MM.1S (cell line): ENCODE data around the gene RAB3GAP2.

Source experiments
- DNase-seq: peaks from one replicate; pipeline ENCODE4 v3.0.0-alpha.2; 2015
- H2AFZ ChIP-seq: fragments of 300-600 bp; sonication (generic); 2 replicates; pipeline ENCODE4 v1.6.0; 2016; ENCODE audit warnings: antibody characterized with exemption, low read length
- H3F3A ChIP-seq: fragments of 300-600 bp; sonication (generic); 2 replicates; pipeline ENCODE4 v1.6.1; 2016; ENCODE audit warnings: mild to moderate bottlenecking, antibody characterized with exemption, low read length, moderate library complexity, mixed read lengths; ENCODE audit not compliant: insufficient read depth
- H3K27ac ChIP-seq: fragments of 300-600 bp; sonication (generic); 2 replicates; pipeline ENCODE4 v1.5.1; 2016; ENCODE audit warnings: mild to moderate bottlenecking, low read length
- H3K27me3 ChIP-seq: fragments of 300-600 bp; sonication (generic); replicated peaks from 2 replicates; pipeline ENCODE4 v1.6.0; 2016; ENCODE audit warnings: low read length; ENCODE audit not compliant: insufficient read depth
- H3K36me3 ChIP-seq: fragments of 300-600 bp; sonication (generic); replicated peaks from 2 replicates; pipeline ENCODE4 v1.6.1; 2016; ENCODE audit warnings: mild to moderate bottlenecking, low read length, mixed read lengths; ENCODE audit not compliant: insufficient read depth
- H3K4me1 ChIP-seq: fragments of 300-600 bp; sonication (generic); 2 replicates; pipeline ENCODE4 v1.6.1; 2016; ENCODE audit warnings: low read length, mixed read lengths
- H3K4me2 ChIP-seq: fragments of 300-600 bp; sonication (generic); 2 replicates; pipeline ENCODE4 v1.6.0; 2016; ENCODE audit warnings: low read depth, low read length
- H3K4me3 ChIP-seq: fragments of 300-600 bp; sonication (generic); 2 replicates; pipeline ENCODE4 v1.5.1; 2016; ENCODE audit warnings: low read length, mixed read lengths
- H3K79me2 ChIP-seq: fragments of 300-600 bp; sonication (generic); 2 replicates; pipeline ENCODE4 v1.6.1; 2016; ENCODE audit warnings: mixed run types, low read length, mixed read lengths
- H3K9ac ChIP-seq: fragments of 300-600 bp; sonication (generic); 2 replicates; pipeline ENCODE4 v1.6.1; 2016; ENCODE audit warnings: low read length, mixed read lengths
- H3K9me2 ChIP-seq: fragments of 300-600 bp; sonication (generic); replicated peaks from 2 replicates; pipeline ENCODE4 v1.6.1; 2016; ENCODE audit warnings: mild to moderate bottlenecking, low read length, mixed read lengths; ENCODE audit not compliant: insufficient read depth
- H3K9me3 ChIP-seq: fragments of 300-600 bp; sonication (generic); replicated peaks from 2 replicates; pipeline ENCODE4 v1.6.1; 2016; ENCODE audit warnings: mild to moderate bottlenecking, low read length, mixed read lengths; ENCODE audit not compliant: insufficient read depth
- H4K20me1 ChIP-seq: fragments of 300-600 bp; sonication (generic); 2 replicates; pipeline ENCODE4 v1.6.1; 2016; ENCODE audit warnings: mild to moderate bottlenecking, low read length, moderate library complexity, mixed read lengths; ENCODE audit not compliant: insufficient read depth
- EZH2 ChIP-seq: fragments of 300-600 bp; sonication (generic); optimal IDR thresholded peaks from 2 replicates; pipeline ENCODE3; 2017; ENCODE audit warnings: low read depth, mild to moderate bottlenecking, antibody characterized with exemption, low read length, mixed read lengths
- EZH2phosphoT487 ChIP-seq: fragments of 300-600 bp; sonication (generic); IDR thresholded peaks from 2 replicates; pipeline ENCODE4 v1.6.1; 2018; ENCODE audit warnings: antibody characterized with exemption, low read length
- TF ChIP-seq, protein P1 (sequence below): fragments of 300-600 bp; sonication (generic); IDR thresholded peaks from 2 replicates; pipeline ENCODE4 v1.5.1; 2016; ENCODE audit warnings: antibody characterized with exemption, low read length, mixed read lengths

The RAB3GAP2 gene

DNA sequence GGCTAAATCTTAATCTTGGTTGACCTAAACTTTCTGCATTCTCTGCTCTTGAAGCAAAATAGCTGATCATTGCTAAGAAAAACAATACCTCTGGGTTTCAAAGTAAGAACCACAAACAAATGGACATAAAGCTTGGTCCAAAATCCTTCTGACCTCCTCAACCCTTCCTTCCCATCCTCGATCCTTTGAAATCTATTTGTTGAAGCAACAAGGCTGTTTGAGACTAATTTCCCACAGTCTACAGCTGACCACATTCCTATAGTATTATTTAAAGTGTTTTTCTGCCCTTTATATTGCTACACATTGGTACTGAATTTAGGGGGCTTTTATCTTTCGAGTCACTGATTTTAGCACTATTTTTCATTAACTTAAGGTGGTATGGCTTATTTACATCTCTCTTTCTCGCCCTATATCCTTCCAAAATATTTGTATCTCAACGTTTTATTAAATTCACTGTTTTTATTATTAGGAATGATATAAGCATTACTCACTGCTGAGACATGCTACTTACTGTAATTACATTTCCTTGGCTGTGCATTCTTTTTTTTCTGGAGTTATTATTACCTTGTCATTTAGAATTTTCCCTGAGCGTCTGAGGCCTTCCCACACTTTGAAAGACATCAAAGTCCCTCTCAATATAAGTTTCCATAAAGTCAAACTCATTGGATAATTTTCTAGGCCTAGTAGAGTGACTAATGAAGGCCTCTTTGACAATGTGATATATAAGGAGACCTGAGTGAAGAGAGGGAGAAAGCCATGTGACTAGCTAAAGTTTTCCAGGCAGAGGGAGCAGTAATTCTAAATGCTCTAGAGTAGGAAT, 73.9 kb downstream of the RAB3GAP2 start:
- H3K79me2 ChIP-seq: no peaks in the 10 kb centered on the region
- TF ChIP-seq, protein P1, sequence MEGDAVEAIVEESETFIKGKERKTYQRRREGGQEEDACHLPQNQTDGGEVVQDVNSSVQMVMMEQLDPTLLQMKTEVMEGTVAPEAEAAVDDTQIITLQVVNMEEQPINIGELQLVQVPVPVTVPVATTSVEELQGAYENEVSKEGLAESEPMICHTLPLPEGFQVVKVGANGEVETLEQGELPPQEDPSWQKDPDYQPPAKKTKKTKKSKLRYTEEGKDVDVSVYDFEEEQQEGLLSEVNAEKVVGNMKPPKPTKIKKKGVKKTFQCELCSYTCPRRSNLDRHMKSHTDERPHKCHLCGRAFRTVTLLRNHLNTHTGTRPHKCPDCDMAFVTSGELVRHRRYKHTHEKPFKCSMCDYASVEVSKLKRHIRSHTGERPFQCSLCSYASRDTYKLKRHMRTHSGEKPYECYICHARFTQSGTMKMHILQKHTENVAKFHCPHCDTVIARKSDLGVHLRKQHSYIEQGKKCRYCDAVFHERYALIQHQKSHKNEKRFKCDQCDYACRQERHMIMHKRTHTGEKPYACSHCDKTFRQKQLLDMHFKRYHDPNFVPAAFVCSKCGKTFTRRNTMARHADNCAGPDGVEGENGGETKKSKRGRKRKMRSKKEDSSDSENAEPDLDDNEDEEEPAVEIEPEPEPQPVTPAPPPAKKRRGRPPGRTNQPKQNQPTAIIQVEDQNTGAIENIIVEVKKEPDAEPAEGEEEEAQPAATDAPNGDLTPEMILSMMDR: no peak
- TF ChIP-seq EZH2phosphoT487 (no peak), EZH2 (no peak)
- H3K4me2 ChIP-seq: no peak overlapping the region
- H3K27me3 ChIP-seq: no peaks in the 10 kb centered on the region
- no peaks in the 10 kb centered on the region for H3K4me1 ChIP-seq
- H4K20me1 ChIP-seq: no peaks in the 10 kb centered on the region
- H3K36me3 ChIP-seq: 0 out of 2 replicates have a peak, but pooled peaks cover 2% of the 10 kb centered on the region
- H3K4me3 ChIP-seq: no peak overlapping the region
- no peaks in the 10 kb centered on the region for H3K9me3 ChIP-seq
- no peak for DNase-seq
- no peak overlapping the region for H3K27ac ChIP-seq
- no peaks in the 10 kb centered on the region for H3K9me2 ChIP-seq
- H3K9ac ChIP-seq: no peak overlapping the region
- no peaks in the 10 kb centered on the region for H3F3A ChIP-seq
- no peak overlapping the region for H2AFZ ChIP-seq

DNA sequence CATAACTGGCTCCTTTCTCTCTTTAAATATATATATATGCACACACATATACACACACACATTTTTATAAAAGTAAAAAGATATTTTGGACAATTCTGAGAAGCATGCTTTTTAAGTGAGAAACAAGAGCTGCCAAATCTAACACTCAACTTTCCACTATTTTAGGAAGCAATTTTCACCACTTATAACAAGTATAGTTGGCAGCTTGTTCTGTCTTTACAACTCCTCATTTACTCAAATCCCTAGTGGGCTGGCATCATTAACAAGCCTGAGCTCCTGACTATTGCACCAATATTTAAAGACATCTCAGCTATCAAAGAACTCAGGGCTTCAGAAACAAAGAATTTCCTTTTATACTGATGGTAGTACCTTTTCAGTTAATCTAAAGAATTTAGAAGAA, 76.6 kb downstream of the RAB3GAP2 start:
- Histone ChIP-seq H3K9me3 (no peaks in the 10 kb centered on the region), H3K9me2 (no peaks in the 10 kb centered on the region), H3K4me3 (no peak overlapping the region), H3K27me3 (no peaks in the 10 kb centered on the region), H3K79me2 (no peaks in the 10 kb centered on the region), H3K4me1 (no peaks in the 10 kb centered on the region), H3K27ac (no peak overlapping the region), H3K4me2 (no peak overlapping the region), H3F3A (no peaks in the 10 kb centered on the region), H2AFZ (no peak overlapping the region), H3K36me3 (peaks cover 2% of the 10 kb centered on the region; the same call in 1 of the 2 replicates), H4K20me1 (no peaks in the 10 kb centered on the region), H3K9ac (no peak overlapping the region)
- TF ChIP-seq, protein P1: no peak
- no peak for TF ChIP-seq EZH2phosphoT487
- no peak for TF ChIP-seq EZH2
- DNase-seq: no peak

DNA sequence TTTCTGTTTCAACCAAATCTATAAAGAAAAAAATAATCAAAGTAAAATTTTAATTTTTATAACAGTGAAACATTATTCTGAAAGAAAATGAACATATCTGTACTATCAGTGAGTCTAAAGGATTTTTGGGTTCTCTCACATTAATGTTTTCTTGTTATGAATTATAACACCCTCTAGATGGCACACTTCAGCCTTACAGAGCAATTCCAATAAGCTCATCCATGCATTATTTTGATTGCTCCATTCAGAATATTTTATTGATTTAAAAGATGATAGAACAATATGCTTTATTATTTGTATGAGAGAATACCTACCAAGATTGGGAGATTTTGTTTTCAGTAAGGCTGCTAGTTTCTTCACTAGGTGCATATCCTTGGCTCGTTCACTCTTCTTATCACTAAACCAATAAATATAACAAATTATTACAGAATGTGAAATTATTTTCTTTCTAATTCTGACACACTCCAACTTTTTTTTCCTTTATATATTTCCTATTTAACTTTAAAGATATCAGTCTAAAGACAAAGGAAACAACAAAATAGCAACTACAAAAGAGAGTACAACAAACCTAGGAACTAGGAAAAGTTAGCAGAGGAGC, 82.4 kb downstream of the RAB3GAP2 start:
- H3K9me3 ChIP-seq: no peaks in the 10 kb centered on the region
- no peaks in the 10 kb centered on the region for H3K4me1 ChIP-seq
- peak; percentile 23 for DNase-seq
- no peak overlapping the region for H3K9ac ChIP-seq
- no peak overlapping the region for H3K4me3 ChIP-seq
- no peaks in the 10 kb centered on the region for H4K20me1 ChIP-seq
- TF ChIP-seq, protein P1: peak; percentile 50
- no peak for TF ChIP-seq EZH2
- no peak overlapping the region for H2AFZ ChIP-seq
- H3K27ac ChIP-seq: no peak overlapping the region
- H3K79me2 ChIP-seq: no peaks in the 10 kb centered on the region
- H3K9me2 ChIP-seq: no peaks in the 10 kb centered on the region
- no peak overlapping the region for H3K4me2 ChIP-seq
- H3K36me3 ChIP-seq: peaks cover 2% of the 10 kb centered on the region; the same call in 1 of the 2 replicates
- no peaks in the 10 kb centered on the region for H3F3A ChIP-seq
- no peaks in the 10 kb centered on the region for H3K27me3 ChIP-seq
